CD4-positive, alpha-beta T cell treated with Interleukin-1 beta for 1 hour (primary cell): Measurements from ENCODE around the gene RNF40.

ENCODE experiments used
- DNase-seq, 2 donors: peaks; one replicate each; pipeline ENCODE4 v3.0.0-alpha.2; 2020 to 2022

RNF40 gene

DNA sequence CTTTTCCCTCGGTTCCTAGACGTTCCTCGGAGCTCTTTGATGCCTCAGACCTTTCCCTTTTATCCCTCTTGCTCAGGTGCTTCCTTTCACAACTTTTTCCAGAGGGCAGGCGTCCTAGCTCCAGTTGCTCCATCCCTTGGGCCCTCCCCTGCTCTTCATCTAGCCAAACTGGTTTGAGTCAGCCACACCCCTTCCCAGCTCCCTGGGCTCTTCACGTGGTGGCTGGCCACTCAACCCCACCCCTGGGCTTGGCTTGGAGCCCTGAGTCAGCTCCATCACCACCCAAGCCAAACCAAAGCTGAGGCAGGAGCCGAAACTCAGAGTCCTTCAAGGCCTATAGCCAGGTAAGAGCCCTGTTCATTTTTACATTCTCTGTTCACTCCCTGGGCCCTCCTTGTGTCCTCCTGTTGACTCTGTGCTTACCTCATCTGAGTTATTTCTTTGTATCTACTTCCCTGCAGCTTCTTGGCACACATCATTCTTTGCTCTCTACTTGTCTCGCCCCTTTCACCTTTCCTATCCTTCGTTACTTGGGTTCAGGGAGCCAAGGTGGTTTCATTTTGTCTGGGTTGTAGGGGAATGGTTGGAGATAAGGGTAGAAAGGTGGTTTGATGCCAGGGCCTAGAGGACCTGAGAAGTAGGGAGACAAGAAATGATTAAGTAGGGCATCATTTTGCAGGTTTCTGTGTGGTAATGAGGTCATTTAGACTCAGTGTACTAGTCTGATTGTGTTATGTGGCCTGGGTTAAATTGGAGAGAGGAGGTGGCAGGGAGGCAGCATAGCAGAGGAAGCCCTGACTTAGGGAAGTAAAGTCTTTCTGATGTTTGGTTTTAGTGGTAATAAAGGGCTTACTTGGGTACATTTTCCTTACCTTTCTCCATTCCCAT is 21.5 kb upstream of the RNF40 start:
- no peak for DNase-seq

DNA sequence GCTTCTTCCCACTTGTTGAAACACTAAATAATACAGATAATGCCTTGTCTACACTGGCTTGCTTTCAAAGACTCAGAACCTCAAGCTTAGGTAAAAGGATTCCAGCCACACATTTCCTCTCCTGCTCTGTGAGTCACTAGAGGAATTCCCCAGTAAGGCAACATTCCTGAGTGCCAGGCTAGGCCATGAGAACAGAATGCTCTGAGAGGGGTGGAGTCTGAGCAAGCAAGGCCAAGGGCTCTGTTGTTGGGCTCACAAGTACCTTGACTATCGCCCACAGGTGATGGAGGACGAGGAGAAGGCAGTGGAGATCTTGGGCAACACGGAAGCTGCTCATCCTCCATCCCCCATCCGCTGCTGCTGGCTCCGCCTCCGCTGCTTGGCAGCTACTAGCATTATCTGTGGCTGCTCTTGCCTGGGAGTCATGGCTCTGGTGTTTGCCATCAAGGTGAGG is 20.6 kb upstream of the RNF40 start:
- DNase-seq, result no peak

DNA sequence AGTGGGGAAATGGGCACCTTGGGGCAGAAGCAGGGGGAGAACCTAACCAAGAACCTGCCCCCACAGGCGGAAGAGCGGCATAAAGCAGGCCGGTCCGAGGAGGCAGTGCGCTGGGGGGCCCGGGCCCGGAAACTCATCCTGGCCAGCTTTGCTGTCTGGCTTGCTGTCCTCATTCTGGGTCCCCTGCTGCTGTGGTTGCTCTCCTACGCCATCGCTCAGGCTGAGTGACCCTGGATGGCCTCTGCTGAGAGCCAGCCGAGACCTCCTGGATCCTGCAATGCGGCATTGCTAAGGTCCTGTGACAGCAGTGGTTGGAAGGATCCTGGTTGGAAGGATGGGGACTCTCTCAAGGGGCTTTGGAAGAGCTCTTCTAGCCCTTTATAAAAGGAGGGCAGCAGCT is 18.4 kb upstream of the RNF40 start:
- DNase-seq, result no peak

DNA sequence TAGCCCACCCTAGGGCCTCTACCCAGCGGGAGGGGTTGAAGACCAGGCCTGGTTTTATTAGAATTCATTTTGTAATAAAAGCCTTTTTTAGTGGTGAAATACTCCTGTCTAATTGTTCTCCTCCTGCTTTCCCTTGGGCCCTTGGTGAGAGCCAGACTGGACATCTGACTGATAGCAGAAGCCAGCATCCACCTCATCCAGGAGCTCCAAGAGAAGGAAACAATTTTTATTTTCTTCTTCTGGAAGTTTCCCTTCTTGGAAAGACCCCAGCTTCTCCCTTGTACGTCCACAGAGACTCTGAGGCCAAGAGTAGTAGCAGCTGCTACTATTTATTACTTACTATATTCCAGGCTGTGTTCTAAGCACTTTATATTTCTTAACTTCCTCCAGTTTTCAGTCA is 17.9 kb upstream of the RNF40 start:
- no peak for DNase-seq

DNA sequence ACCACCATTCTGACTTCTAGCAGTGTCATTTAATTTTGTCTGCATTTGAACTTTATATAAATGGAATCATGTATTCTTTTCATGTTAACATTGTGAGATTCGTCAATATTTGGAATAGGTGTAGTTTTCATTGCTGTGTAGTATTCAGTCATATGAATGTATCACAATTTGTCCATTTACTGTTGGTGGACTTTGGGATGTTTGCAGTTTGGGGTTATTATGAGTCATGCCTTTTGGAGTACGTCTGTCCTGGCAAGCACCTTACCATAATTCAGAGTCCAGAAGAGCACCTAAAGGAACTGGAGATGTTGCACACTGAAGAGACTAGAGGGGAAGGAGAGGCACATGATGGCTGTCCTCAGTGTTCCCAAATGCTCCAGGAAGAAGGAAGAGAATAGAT is 17.0 kb upstream of the RNF40 start:
- DNase-seq, result no peak

DNA sequence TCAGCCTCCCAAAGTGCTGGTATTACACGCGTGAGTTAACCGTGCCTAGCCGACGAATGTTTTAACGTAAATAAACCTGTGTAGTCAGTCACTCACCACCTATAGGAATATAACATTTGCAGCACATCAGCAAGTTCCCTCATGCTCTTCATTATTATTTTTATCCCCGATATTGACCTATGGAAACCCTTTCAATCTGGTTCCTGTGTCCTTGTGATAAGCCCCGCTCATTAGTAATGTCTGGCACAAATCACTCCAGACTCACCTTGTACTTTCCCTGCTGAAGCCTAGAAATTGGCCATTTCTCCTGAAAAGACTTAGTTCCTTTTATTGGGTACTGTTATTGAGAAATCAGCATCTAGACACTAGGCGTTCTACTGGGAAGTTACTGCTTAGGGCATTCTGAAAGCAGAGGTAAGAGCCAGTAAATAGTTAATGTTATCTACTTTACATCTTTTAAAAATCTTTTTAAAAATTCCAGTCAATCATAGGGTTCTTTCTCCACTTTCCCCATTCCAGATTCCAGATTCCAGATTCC is 15.4 kb upstream of the RNF40 start:
- DNase-seq, result no peak

DNA sequence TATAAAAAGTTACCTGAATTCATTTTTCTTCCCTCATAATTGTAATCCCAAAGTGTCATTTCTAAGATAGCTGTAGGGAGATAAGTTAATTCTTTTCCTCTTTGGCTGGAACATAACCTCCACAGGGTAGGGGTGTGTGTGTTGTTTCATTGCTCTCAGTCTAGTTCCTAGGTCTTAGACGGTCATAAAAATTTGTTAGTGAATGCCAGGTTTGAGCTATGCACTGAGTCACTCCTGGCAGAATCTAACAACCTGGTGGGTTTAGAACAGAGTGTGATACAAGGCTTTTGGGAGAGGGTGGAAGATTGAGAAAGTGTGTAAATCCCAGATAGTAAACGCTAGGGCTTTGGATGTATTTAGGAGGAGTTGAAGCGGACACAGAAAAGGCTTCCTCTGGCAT is 14.8 kb upstream of the RNF40 start:
- DNase-seq, result no peak

DNA sequence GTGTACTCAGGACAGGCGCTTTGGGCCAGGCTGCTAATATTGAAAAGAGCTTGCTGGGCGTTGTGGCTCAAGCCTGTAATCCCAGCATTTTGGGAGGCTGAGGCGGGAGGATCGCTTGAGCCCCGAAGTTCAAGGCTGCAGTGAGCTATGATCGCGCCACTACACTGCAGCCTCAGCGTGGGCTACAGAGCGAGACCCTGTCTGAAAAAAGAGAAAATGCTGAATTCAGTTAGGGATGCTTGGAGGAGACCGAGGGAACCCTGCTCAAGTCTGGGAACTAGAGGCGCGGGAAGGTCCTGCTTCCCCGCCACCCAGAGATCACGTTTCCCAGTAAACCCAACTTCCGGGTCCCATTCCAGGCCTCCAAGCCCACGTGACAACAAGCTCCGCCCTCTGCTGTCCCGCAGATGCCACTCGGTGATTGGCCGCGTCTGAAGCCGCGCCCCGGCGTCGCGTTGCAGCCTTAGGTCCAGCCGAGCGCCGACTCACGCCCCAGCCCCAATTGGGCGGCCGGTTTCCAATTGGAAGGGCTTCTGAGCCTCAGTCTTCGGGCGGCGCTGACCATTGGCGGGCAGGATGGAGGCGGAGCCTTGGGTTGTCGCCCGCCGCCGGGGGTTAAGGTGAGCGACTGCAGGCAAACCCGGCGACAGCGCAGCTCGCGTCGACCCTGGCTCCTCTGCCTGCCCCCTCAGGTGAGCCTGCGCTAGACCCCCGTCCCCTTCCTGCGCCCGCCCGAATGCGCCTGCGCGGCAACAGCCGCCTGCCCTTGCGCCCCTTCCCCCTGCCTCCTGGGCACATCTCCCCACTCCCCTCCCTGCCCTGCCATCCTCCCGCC is 14.1 kb upstream of the RNF40 start, which contains the start of gene PHKG2:
PHKG2 (plus strand) TSS at position 627 of the 835 bp plus-strand sequence. CDS start 396 bp downstream, outside the sequence.
- peak; percentile 97 for DNase-seq

DNA sequence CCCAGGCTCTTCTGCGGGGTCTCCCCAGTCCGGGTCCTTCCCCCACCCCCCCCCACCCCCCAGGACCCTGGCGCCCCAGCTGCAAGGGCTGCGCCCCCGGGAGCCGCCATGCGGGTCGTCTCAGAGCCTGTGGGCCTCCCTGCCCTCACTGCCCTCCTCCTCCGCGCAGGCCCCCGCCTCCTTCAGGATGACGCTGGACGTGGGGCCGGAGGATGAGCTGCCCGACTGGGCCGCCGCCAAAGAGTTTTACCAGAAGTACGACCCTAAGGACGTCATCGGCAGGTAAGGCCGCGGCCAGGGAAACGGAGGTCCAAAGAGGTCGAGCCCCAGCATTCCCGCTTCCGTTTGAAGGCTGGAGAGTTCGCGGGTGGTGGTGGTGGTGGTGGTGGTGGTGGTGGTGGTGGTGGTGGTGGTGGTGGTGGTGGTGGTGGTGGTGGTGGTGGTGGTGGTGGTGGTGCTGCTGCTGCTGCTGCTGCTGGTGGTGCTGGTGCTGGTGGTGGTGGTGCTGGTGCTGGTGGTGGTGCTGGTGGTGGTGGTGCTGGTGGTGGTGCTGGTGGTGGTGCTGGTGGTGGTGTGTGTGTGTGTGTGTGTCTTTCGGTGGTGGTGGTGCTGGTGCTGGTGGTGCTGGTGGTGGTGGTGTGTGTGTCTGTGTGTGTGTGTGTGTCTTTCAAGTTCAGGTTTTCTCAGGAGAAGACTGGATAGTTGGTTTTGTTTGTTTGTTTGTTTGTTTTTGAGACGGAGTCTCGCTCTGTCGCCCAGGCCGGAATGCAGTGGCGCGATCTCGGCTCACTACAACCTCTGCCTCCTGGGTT is 13.3 kb upstream of the RNF40 start:
- DNase-seq, result peak; percentile 29 to 30

DNA sequence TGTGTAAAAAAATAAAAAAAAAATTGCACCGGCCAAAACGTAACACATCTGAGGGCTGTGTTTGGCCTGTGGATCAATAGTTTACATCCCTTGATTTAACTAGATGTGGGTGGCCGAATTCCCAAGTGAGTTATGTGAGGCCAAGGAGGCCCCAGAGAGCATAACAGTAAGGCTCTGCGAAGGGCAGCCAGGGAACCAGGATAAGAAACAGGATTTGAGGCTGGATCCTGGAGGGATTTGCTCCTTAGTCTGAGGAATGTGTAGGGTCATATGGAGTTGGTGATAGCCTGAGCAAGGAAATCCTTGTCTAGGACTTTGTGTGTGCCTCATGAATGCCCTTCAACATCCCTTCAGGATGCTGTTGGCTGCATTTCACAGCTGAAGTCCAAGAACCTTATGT is 11.9 kb upstream of the RNF40 start:
- no peak for DNase-seq

DNA sequence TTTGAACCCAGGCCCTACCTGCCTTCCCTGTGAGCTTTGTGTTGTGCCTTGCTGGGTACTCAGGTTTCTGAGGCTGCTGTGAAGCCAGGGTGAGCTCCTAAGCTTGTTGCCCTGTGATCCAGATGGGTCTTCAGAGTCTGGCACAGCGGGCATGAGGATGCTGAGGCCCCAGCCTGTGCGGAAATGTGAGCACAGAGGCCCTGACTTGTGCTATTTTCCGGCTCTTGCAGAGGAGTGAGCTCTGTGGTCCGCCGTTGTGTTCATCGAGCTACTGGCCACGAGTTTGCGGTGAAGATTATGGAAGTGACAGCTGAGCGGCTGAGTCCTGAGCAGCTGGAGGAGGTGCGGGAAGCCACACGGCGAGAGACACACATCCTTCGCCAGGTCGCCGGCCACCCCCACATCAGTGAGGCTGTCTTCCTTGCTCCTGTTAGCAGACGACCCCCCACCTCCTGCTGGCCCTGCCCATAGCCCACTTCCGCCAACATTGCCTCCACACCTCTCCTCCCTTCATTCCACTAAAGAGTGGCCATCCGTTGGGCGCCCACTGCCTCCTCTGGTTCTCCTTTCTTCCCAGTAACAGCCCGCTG is 11.2 kb upstream of the RNF40 start:
- DNase-seq, result no peak

DNA sequence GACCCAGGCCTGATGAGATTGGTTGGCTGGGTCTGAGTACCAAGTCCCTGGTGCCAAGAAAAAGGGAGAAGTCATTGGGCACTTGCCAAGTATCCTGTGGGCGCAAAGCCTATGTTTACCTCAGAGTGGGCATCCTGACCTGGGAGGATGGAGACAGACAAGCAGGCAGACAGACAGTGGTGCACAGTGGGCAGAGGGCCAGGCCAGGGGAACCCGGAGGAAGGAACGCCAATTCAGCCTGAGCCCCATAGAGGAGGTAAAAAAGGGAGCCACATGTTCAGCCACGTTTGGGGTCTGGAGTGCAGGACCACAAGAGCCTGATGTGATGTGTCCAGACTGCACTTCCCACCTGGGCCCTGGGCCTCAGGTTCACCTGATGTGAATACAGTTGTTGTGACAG is 8.5 kb upstream of the RNF40 start:
- DNase-seq, result no peak

DNA sequence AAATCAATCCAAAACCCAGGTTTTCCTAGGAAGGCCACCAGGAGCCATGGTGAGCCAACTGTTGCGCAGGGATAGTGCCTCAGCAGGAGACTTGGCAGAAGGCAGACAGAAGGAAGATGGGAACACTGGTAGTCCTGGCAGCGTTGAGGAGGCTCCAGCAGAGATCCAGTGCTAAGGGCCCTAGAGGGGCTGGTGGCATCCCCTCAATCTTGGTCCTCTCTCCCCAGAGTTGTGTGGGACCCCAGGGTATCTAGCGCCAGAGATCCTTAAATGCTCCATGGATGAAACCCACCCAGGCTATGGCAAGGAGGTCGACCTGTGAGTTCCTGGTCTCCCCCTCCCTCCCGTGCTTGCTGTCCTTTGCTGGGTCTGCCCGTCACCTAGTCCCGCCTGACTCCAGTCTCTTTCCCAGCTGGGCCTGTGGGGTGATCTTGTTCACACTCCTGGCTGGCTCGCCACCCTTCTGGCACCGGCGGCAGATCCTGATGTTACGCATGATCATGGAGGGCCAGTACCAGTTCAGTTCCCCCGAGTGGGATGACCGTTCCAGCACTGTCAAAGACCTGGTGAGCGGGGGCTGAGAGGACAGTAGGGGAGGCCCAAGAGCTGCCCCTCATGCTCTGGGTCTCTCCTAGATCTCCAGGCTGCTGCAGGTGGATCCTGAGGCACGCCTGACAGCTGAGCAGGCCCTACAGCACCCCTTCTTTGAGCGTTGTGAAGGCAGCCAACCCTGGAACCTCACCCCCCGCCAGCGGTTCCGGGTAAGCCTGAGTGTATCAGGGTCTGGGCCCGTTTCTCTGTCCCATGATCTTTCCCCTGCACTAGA is 6.0 kb upstream of the RNF40 start:
- no peak for DNase-seq

DNA sequence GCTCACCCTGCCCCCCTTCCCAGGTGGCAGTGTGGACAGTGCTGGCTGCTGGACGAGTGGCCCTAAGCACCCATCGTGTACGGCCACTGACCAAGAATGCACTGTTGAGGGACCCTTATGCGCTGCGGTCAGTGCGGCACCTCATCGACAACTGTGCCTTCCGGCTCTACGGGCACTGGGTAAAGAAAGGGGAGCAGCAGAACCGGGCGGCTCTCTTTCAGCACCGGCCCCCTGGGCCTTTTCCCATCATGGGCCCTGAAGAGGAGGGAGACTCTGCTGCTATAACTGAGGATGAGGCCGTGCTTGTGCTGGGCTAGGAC is 5.4 kb upstream of the RNF40 start:
- DNase-seq, result no peak

DNA sequence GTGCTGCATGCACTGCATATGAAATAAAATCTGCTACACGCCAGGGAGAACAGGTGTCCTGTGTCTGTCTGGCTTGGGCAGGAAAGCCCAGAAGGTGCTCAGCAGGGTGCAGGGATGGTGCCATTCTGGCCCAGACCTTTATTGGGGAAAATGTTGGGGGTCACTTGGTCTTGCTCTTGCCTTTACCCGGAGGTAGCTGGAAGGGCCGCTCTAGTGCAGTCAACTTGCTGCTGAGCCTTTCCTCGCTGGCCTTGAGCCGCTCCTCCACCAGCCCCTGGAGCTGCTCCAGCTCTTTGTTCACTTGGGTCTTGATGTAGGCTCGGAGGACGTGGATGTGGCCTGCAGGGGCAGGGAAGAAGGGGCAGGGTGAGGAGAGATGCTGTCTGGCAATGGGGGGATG is 4.8 kb upstream of the RNF40 start:
- no peak for DNase-seq

DNA sequence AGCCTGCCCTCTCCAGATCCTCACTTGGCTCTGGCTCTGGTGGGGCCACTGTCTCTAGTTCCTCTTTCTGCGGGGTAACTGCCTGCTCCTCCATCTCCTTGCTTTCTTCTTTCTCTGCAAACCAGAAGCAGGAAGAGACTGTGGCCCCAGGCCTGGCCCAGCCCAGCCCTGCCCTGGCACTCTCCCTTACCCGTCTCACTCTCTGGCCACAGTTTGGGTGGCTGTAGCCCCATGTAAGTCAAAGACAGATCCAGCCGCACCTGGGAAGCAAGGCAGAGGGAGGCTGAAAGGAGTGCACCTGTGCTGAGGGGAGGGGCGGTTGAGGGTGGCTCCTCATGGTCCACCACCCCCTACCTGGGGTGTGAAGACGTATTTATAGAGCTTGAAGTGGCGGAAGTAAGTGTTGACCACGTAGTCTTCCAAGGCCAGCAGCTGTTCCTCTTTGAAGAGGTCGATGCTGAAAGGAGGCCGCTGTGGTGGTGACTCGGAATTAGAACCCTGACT is 3.1 kb upstream of the RNF40 start:
- DNase-seq, result peak in 1 of 2 donors; percentile 43

DNA sequence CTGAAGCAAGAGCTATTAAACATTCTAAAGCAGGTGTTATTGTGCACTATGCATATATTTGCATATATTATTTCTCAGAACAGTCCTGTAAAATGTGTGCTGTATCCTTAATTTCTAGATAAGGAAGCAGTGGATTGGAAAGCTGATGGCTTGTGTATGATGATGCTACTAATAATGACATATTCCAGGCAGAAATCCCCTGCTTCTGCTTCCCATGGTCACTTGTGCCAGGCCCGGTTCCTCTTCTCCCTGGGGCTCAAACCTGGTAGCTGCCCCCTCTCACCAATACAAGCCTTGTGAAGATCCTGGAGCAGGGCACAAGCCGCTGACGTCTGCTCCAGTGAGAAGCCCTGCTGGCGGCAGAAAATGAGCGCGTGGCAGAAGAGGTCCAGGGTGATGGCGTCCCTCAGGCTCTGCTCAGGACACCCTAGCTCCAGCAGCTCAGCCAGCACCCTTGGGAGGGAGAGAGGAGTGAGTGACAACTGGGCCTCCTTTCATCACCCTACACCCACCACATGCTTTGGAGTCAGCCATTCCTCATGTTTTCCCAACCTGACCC is 2.0 kb upstream of the RNF40 start:
- DNase-seq, result no peak

DNA sequence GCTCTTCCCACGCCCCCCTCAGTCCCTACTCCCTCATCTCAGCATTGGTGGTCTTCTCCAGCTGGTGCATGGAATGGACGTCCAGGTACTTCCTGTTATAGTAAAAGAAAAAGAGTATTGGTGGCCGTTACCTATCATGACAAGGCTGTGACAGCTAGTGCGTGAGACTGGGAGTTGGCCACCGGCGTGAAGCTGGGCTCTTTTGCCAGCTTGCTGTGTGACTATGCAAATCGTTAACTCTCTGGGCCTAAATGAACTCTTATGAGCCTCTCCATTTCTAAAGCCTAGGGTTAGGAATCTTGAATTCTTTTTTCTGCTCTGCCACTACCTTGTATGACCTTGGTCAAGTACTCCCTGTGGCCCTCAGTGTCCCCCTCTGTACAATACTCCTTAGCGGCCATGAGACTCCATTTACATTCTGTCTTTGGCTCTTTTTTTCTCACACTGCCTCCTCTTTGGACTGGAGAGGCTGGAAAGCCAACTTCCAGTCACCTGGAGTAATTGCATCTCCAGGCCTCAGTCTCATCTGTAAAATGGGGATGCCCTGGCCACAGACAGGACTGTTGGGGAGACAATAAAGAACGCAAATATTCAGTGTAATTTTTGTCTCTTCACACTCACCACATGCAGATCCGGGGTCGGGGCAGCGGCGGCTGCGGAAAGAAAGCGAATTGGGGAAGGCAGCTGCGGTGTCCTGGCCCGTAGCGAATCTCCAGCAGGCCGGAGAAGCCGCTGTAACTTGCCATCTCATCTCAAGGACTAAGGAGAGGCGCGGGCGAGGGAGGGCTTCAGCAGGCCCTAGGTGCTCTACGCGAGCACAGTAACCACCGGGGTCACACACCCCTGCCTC is 1.3 kb upstream of the RNF40 start:
- no peak for DNase-seq

DNA sequence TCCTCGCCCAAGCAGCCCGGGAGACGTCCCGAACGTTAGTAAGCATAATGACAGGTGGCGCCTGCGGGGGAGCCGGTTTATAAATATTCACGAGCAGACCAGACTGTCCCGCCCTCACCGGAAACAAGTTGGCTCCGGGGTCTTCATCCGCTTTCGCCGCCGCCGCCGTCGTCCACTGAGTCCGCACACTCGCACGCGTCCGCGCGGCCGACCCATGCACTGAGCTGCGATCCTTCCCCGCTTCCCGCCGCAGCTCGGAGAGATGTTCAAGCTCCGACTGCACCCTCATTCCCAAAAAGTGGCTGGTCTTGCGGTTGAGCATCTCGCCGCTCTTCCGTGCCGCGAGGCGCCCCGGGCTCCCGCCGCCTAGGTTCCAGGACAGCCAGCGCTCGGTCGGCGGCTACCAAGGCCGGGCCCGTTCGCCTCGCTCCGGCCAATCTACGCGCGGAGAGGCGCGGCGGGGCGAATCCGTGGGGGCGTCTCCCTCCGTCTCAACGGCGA is 645 bp upstream of the RNF40 start:
- peak; percentile 30 to 36 for DNase-seq
